DOHH2 (cell line): ENCODE data around the gene SYTL2.

Experiments used
- CTCF ChIP-seq: fragments of 200-600 bp; sonication (generic); IDR thresholded peaks from one replicate; pipeline ENCODE4 v1.5.1; 2014; ENCODE audit warnings: antibody characterized with exemption, mild to moderate bottlenecking, low read depth, low read length; ENCODE audit not compliant: poor library complexity, severe bottlenecking
- EZH2phosphoT487 ChIP-seq: fragments of 200-600 bp; sonication (generic); IDR thresholded peaks from 2 replicates; pipeline ENCODE4 v1.6.1; 2017; ENCODE audit warnings: borderline replicate concordance, mild to moderate bottlenecking, antibody characterized with exemption, low read length, moderate library complexity, mixed read lengths

GRCh38 chr11:85857098-85857497 is 46.2 kb upstream of the SYTL2 start:
- TF ChIP-seq CTCF (no peak), EZH2phosphoT487 (no peak)
